K562 (cell line): ENCODE results near the gene ZFAND2B. TPM values are rescaled to one million over a fixed set of nuclear protein-coding genes. Genes with fewer than 3 reads are reported as not detected.
"Not testable (repeated sequence)": the region's sequence is repeated elsewhere in the genome, so short reads cannot be mapped to it uniquely, and the experiment has no call there.

ENCODE experiments used
- ATAC-seq: fragments of 200-7000 bp; cut with Tn5 transposase; 3 replicates; pipeline ENCODE4 v1.9.1; 2020; ENCODE audit warnings: moderate library complexity
- BruUV-seq: library from RNA; stranded (reverse); fragments of 400-500 nt; replicated peaks from 2 replicates; lab custom pipeline; 2021; lab: Mats Ljungman, UMichigan
- CTCF ChIA-PET: fragments of 300-600 bp; formaldehyde crosslinking; extraction: SDS; loops from one replicate; lab custom pipeline; 2021; ENCODE audit warnings: low intra/inter-chr PET ratio; lab: Yijun Ruan, JAX
- POLR2A ChIA-PET: fragments of 300-600, 350-650 bp; sonication (Branson Sonifier 250); formaldehyde crosslinking; extraction: SDS; loops from one replicate; lab custom pipeline; 2021; ENCODE audit warnings: antibody characterized with exemption, inconsistent platforms; lab: Yijun Ruan, JAX
- DNase-seq, 4 experiments: peaks; one replicate each; pipeline versions ENCODE4 v3.0.0 to v3.0.0-alpha.2; 2011 to 2018; ENCODE audit warnings: low spot score in 3 of 4, mixed read lengths in 3 of 4; ENCODE audit errors: extremely low read depth in 1 of 4
- FAIRE-seq: peaks from 2 replicates; lab custom pipeline; 2011; peaks lifted over from hg19 to GRCh38; lab: Jason Lieb, UNC
- H2AFZ ChIP-seq: 2 replicates; pipeline ENCODE4 v1.6.0; 2011; ENCODE audit warnings: low read depth, low read length, control low read depth, inconsistent platforms
- H3K27ac ChIP-seq: fragments of 200-600 bp; 3 replicates; pipeline ENCODE4 v1.8.0; 2011; ENCODE audit warnings: low read depth, mild to moderate bottlenecking, control low read depth, inconsistent platforms, low read length, moderate library complexity, mixed read lengths; ENCODE audit errors: extremely low read depth
- H3K27me3 ChIP-seq, 2 experiments: fragments of 300-600 bp in 1 of 2; 2 replicates in 1 of 2; 3 replicates in 1 of 2; pipeline versions ENCODE4 v1.6.0 to v1.8.0; 2011; ENCODE audit warnings: inconsistent platforms in 2 of 2, low read length in 2 of 2, mild to moderate bottlenecking in 1 of 2, mixed read lengths in 1 of 2, moderate library complexity in 1 of 2; ENCODE audit not compliant: control insufficient read depth in 2 of 2, insufficient read depth in 2 of 2
- H3K36me3 ChIP-seq: fragments of 300-600 bp; 3 replicates; pipeline ENCODE4 v1.8.0; 2011; ENCODE audit warnings: mild to moderate bottlenecking, low read length, inconsistent platforms; ENCODE audit not compliant: control insufficient read depth, insufficient read depth
- H3K4me1 ChIP-seq, 2 experiments: fragments of 200-600 bp in 1 of 2; replicated peaks in 1 of 2; 2 replicates in 1 of 2; 3 replicates in 1 of 2; pipeline versions ENCODE4 v1.5.1 to v1.8.0; 2011; ENCODE audit warnings: inconsistent platforms in 2 of 2, low read length in 2 of 2, mild to moderate bottlenecking in 1 of 2, mixed read lengths in 1 of 2, moderate library complexity in 1 of 2; ENCODE audit not compliant: control insufficient read depth in 2 of 2, insufficient read depth in 2 of 2
- H3K4me2 ChIP-seq: 2 replicates; pipeline ENCODE4 v1.6.1; 2011; ENCODE audit warnings: low read length, control low read depth, inconsistent platforms, mixed read lengths; ENCODE audit not compliant: insufficient read depth
- H3K4me3 ChIP-seq: fragments of 200-600 bp; sonication (generic), shearing (Covaris generic); 2 replicates; pipeline ENCODE4 v1.5.1; 2016; ENCODE audit warnings: control low read depth, inconsistent platforms
- H3K79me2 ChIP-seq: fragments of 200-600 bp; 3 replicates; pipeline ENCODE4 v1.8.0; 2011; ENCODE audit warnings: low read length, inconsistent platforms; ENCODE audit not compliant: control insufficient read depth, insufficient read depth
- H3K9ac ChIP-seq, 2 experiments: 2 replicates each; pipeline versions ENCODE4 v1.6.0 to v1.6.1; 2011; ENCODE audit warnings: low read depth in 2 of 2, low read length in 2 of 2, control low read depth in 1 of 2, inconsistent platforms in 1 of 2, mild to moderate bottlenecking in 1 of 2, mixed read lengths in 1 of 2; ENCODE audit not compliant: insufficient read depth in 1 of 2
- H3K9me1 ChIP-seq: one replicate; pipeline ENCODE4 v1.6.0; 2011; ENCODE audit warnings: inconsistent platforms, mild to moderate bottlenecking, low read length, moderate library complexity; ENCODE audit not compliant: control insufficient read depth, insufficient read depth
- H3K9me3 ChIP-seq: replicated peaks from 2 replicates; pipeline ENCODE4 v1.5.1; 2011; ENCODE audit warnings: low read depth, low read length, inconsistent platforms; ENCODE audit not compliant: control insufficient read depth, insufficient read depth
- H4K20me1 ChIP-seq: replicated peaks from 2 replicates; pipeline ENCODE4 v1.6.1; 2011; ENCODE audit warnings: low read length, inconsistent platforms, mixed read lengths; ENCODE audit not compliant: control insufficient read depth, insufficient read depth
- KDM5B ChIP-seq: fragments of 200-600 bp; sonication (generic); IDR thresholded peaks from 2 replicates; pipeline ENCODE4 v1.6.1; 2012; ENCODE audit warnings: low read depth, mild to moderate bottlenecking, moderate library complexity, low read length, control low read depth, inconsistent platforms; ENCODE audit not compliant: insufficient replicate concordance
- NFYB ChIP-seq: IDR thresholded peaks from 2 replicates; pipeline ENCODE4 v1.6.1; 2011; ENCODE audit warnings: mild to moderate bottlenecking, moderate library complexity; ENCODE audit not compliant: insufficient read length; ENCODE audit errors: extremely low read depth
- POLR2A ChIP-seq: fragments of 450-650 bp; conservative IDR thresholded peaks from 2 replicates; pipeline ENCODE4 v1.6.1; 2016
- SUPT5H ChIP-seq: fragments of 450-650 bp; IDR thresholded peaks from 2 replicates; pipeline ENCODE4 v1.6.1; 2016
- WGBS: fragments of 100-300 bp; shearing (Covaris generic); methylation state at CpG from one replicate; pipeline ENCODE4 v1.1.6; 2016; ENCODE audit warnings: low coverage, mixed read lengths; ENCODE audit not compliant: insufficient coverage; ENCODE audit errors: missing lambda C conversion rate; 5-methylcytosine and 5-hydroxymethylcytosine counted together
- in situ Hi-C: fragments of 300-500 bp; cut with MboI; formaldehyde crosslinking; loops from 4 replicates; pipeline ENCODE4 v1.15.0; 2018; ENCODE audit warnings: inconsistent platforms, mixed read lengths
- intact Hi-C: fragments of 100-400 bp; cut with micrococcal nuclease; formaldehyde crosslinking; loops from 2 replicates; pipeline ENCODE4 v1.14.2; 2022
- polyA plus RNA-seq, 8 experiments: library from polyadenylated mRNA; depleted of rRNA in 4 of 8; stranded (reverse) in 5 of 8; unstranded in 3 of 8; fragments of >200 nt; fragmentation: Nextera tagmentation in 2 of 8; fragmentation: Illumina TruSeq in 1 of 8; extraction: Ambion mirVana in 2 of 8; extraction: Trizol in 1 of 8; gene quantifications; 2 replicates each; pipeline versions ENCODE4 v1.2.1 to v1.2.3, GENCODE V29; 2011 to 2014; ENCODE audit warnings: inconsistent platforms in 1 of 8, missing spikeins in 1 of 8
- total RNA-seq, 7 experiments: library from RNA; depleted of rRNA in 6 of 7; stranded (reverse); fragments of >200 nt in 6 of 7; fragmentation: Illumina TruSeq in 2 of 7; extraction: Trizol in 2 of 7; gene quantifications; 2 replicates each; pipeline versions ENCODE4 v1.2.1 to v1.2.3, GENCODE V29; 2011 to 2021; ENCODE audit warnings: low replicate concordance in 1 of 7

Gene ZFAND2B
- total and polyA plus RNA-seq, 9 of the 15 experiments (the other 6 are each of a cell fraction or from before 2014, with no cell fraction given) = 9.9 to 33.3 (median 26.1) TPM

DNA sequence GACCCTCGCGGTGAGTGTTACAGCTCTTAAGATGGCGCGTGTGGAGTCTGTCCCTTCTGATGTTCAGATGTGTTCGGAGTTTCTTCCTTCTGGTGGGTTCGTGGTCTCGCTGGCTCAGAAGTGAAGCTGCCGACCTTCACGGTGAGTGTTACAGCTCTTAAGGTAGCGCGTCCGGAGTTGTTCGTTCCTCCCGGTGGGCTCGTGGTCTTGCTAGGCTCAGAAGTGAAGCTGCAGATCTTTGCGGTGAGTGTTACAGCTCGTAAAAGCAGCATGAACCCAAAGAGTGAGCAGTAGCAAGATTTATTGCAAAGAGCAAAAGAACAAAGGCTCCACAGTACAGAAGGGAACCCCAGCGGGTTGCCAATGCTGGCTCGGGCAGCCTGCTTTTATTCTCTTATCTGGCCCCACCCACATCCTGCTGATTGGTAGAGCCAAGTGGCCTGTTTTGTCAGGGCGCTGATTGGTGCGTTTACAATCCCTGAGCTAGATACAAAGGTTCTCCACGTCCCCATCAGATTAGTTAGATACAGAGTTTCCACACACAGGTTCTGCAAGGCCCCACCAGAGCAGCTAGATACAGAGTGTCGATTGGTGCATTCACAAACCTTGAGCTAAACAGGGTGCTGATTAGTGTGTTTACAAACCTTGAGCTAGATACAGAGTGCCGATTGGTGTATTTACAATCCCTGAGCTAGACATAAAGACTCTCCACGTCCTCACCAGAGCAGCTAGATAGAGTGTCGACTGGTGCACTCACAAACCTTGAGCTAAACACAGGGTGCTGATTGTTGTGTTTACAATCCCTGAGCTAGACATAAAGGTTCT lies 5.9 kb upstream of the ZFAND2B start:
- H3K9me3 ChIP-seq, intact Hi-C loops, H3K79me2 ChIP-seq, H3K9ac ChIP-seq, H4K20me1 ChIP-seq, H3K4me2 ChIP-seq, in situ Hi-C loops, H3K27ac ChIP-seq, H3K4me1 ChIP-seq, H3K4me3 ChIP-seq, H3K27me3 ChIP-seq, FAIRE-seq, H3K9me1 ChIP-seq, H3K36me3 ChIP-seq, POLR2A ChIA-PET, CTCF ChIA-PET, DNase-seq, ATAC-seq: not testable (repeated sequence)
- WGBS = 75% methylated on average over 22 of the region's 26 CpGs
- TF ChIP-seq NFYB (peak; percentile 28), POLR2A (peak; percentile 70), SUPT5H (peak; percentile 50), KDM5B (peak; percentile 28)
- H2AFZ ChIP-seq = peak overlapping the region; percentile 39; the same call in 1 of the 2 replicates
- TSS peak; percentile 98 for BruUV-seq

DNA sequence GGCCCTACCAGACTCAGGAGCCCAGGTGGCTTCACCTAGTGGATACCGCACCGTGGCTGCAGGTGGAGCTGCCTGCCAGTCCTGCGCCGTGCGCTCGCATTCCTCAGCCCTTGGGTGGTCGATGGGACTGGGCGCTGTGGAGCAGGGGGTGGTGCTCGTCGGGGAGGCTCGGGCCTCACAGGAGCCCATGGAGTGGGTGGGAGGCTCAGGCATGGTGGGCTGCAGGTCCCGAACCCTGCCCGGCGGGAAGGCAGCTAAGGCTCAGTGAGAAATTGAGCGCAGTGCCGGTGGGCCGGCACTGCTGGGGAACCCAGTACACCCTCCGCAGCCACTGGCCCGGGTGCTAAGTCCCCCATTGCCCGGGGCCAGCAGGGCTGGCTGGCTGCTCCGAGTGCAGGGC lies 5.3 kb upstream of the ZFAND2B start:
- H3K27ac ChIP-seq, H3K27me3 ChIP-seq, ATAC-seq, H4K20me1 ChIP-seq, H3K9ac ChIP-seq, in situ Hi-C loops, H3K9me3 ChIP-seq, FAIRE-seq, intact Hi-C loops, H3K36me3 ChIP-seq, H3K9me1 ChIP-seq, BruUV-seq, CTCF ChIA-PET, H3K4me2 ChIP-seq, POLR2A ChIA-PET, H3K4me3 ChIP-seq, H2AFZ ChIP-seq, H3K4me1 ChIP-seq, DNase-seq, H3K79me2 ChIP-seq: not testable (repeated sequence)
- 89% methylated on average over 6 of the region's 21 CpGs for WGBS
